Stimulated activated CD8-positive, alpha-beta memory T cell treated with anti-CD3 and anti-CD28 coated beads, Interleukin-12 subunit alpha, Interleukin-12 subunit beta, amount 100 ng/mL, for 4 hours (primary cell): ENCODE results near the gene TWNK.
A peak's percentile ranks its signal among the peaks of the same experiment; 100 is the strongest.

Experiments used
- DNase-seq: peaks from one replicate; pipeline ENCODE4 v3.0.0-alpha.2; 2020; ENCODE audit warnings: low read depth

Gene TWNK

GRCh38 chr10:101011517-101012423 is 24.4 kb downstream of the TWNK start:
- no peak for DNase-seq

DNA sequence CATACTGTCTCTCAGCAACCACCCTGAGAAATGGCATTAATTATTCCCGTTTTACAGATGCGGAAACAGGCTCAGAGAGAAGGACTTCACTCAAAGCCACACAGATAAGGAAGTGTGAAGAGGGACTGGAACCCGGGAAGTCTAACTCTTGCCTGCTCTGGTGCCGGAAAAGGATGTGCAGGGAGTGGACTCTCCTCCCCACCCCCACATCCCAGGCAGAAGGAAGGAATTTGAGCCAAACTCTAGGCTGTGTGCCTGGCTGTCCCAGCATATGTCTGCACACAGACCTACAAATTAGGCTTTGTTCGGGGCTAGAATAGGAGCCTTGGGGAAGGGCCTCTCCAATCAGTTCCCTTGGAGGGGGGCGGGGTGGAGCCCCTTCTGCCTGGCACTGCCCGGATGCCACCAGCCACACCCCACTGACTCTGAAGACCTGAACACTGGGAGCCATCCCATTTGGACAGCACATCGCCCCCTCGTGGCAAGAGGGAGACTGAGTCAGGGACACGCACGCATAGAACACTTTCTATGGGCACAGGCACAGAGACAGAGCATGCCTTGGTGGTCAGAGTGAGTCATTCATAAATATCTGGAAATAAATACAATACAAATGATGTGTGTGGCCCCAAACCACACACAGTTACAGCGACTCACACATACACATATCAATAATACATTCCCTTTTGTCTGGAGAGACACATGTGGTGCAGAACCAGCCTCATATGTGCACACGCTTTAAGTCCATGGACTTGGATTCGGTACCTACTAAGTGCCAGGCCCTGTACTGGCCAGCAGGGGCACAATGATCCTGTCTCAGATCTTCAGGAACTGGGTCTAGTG is 25.4 kb downstream of the TWNK start:
- peak; percentile 55 for DNase-seq

GRCh38 chr10:101013365-101013825 is 26.1 kb downstream of the TWNK start:
- no peak for DNase-seq

DNA sequence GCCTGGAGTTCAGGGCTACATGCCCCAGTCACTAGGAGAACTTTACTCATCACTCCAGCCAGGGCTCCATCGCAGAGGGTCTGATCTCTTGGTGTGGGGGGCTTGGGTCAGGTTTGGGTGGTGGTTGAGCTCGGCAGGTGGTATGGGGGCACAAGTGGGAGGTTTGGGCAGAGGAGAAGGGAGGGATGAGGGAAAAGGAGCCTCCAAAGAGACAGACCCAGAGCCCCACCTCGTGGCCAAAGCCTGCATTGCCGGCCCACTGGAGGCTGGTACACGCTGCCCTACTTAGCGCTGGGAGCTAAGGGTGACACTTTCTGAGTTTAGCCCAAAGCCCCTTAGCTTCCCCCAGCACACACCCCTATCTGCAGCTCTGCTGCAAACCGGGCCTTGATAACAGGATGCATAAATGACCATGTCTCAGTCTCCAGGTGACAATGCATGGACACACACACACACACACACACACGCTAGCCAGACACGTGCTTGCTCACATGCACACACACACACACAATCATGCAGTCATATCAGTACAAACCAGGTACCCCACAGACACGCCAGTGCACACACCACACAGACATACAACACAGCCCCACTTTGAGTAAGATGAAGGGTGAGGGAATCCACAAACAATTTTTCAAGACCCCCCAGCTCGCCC is 27.0 kb downstream of the TWNK start:
- DNase-seq, result peak; percentile 45

DNA sequence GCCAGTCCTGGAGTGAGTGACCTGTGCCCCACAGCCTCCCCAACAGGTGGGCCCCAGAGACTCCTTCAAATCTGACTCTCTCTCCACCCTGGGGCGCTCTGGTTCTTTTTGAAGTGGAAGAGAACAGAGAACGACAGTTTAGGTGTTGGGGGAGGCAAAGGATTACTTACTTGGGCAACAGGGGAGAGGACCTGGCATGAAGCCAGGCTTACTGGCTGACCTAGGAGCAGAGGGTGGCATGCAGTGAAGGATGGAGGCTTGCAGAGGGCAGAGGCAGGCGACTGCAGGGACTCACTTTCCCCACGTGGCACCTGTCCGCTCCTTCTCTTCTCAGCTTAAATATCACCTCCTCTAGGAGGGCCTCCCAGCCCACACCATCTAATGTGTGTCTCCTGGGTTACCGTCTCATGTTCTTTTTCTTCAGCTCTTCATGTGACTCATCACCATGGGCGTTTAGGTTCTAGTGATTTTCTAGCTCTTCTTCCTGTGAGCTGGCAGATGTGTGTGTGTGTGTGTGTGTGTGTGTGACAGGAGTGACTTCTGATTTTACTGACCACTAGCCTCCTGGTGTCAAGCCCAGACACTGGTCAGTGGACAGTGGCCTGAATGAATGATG is 27.7 kb downstream of the TWNK start:
- DNase-seq, result no peak

DNA sequence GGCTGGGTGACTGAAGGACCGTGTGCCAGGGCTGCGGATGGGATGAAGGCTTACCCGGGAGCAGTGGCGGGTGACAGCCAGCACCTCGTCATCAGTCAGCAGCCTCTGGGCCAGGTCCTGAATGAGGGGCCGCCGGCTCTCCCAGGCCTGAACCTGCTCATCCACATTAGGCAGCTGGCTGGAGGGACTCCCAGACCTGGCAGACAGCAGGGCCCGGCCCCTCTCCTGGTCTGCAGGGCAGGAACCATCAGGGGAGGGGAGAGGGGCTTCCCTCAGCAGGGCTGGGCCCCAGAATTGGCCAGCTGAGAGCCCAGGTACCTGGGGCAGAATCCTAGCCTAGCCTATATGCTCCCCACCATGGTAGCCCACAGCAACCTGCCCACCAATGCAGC is 28.2 kb downstream of the TWNK start:
- no peak for DNase-seq

- DNase-seq, result no peak
These were observed 29.5 kb downstream of the TWNK start for GRCh38 chr10:101016814-101017213.

GRCh38 chr10:101018118-101018599 is 30.8 kb downstream of the TWNK start:
- no peak for DNase-seq

DNA sequence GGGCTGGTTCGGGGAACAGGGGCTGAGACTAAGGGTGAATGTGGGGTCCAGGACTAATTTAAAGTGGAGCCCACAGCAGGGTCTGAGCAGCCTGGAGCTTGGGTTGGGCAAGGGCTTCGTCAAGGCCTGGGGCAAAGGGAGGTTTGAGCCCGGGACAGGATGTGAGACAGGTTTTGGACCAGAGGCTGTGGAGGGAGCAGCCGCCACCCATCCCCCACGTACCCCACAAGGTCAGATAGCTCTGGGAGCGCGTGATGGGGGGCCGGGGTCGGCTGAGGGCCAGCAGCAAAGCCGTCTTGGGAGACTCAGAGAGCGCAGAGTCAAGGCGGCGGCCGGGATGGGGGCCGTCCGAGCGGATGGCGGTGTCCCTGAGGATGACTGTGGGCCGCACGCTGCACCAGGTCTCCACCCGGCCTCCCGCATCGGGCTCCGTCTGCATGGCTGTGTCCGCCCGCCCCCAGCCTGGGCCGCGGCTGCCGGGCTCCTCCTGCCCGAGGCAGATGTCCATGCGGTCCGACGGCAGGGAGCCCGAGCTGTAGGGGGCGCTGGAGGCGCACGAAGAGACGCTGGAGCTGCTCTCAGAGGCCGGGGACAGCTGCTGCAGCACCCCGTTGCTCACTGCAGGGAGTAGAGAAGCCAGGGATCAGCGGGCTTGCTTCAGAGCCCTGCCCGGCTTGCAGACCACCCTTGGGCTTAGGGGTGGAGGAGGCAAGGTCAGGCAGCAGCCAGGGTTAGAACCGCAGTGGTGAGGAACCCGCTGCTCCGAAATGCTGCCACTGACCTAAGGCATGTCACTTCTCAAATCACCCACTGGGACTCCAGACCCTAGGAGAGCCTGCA is 31.5 kb downstream of the TWNK start:
- DNase-seq, result peak; percentile 40

DNA sequence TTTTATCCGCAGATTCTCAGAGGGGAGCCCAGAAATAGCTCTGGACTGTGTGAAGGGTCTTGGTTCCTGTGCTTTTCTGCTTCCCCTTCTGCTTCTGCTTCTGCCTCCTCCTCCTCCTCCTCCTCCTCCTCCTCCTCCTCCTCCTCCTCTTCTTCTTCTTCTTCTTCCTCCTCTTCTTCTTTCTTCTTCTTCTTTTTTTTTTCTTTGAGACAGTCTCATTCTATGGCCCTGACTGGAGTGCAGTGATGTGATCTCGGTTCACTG is 32.0 kb downstream of the TWNK start:
- no peak for DNase-seq

GRCh38 chr10:101020427-101021075 is 33.2 kb downstream of the TWNK start:
- no peak for DNase-seq

- no peak for DNase-seq
These were observed 33.9 kb downstream of the TWNK start for GRCh38 chr10:101021239-101021638.

- no peak for DNase-seq
These were observed 34.4 kb downstream of the TWNK start for GRCh38 chr10:101021692-101022251.

DNA sequence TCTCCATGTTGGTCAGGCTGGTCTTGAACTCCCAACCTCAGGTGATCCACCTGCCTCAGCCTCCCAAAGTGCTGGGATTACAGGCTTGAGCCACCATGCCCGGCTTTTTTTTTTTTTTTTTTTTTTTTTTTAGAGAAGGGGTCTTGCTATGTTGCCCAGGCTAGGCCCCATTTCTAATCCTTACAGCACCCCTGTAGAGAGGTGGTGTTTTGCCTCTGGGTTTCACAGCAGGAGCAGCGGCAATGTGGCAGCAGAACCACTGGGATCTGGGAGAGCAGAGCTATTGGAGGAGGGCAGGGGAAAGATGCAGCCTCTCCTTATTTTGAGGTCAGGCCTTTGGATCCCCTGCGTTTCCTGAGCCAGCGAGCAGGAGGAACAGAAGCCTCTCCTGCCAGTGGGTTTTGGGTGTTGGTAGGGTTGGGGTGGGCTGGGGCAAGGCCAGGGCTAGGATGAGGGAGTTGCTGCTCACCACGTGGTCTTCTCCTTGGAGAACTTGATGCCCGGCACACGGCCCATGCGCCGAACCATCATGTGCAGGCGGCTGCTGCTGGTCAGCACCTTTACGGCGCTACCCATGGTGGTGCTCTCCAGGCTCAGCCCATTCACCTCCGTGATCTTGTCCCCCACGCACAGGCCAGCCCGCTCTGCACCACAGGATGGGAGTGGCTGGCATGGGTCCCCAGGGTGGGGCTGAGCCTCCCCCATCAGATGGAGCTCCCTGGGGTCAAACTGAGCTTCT is 35.8 kb downstream of the TWNK start:
- DNase-seq, result no peak

DNA sequence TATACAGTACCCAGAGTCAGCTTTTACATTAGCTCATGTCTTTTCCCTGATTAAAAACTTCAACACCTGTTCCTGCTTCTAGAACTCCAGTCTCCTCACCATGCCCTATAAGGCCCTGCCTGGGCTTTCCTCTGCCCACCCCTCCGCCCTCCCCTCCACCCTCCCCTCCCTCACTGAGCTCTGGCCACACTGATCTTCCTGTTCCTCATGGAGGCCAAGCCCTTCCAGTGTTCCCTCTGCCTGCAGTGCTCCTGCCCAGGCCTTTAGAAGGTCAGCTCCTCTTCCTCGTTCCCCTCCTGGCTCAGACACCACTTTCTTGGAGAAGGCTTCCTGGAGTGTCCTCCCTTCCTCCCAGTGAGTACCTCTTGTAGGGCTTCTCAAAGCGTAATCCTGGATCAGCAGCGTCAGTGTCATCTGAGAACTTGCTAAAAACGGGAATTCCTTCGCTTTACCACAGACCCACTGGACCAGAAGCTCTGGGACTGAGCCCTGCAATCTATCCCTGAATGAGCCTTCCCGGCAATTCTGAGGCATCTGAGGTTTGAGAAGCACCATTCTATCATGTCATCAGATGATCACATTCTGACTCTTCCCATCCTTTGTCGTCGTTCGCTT is 39.9 kb downstream of the TWNK start:
- DNase-seq, result no peak

- no peak for DNase-seq
These were observed 41.3 kb downstream of the TWNK start for GRCh38 chr10:101028446-101029337.

DNA sequence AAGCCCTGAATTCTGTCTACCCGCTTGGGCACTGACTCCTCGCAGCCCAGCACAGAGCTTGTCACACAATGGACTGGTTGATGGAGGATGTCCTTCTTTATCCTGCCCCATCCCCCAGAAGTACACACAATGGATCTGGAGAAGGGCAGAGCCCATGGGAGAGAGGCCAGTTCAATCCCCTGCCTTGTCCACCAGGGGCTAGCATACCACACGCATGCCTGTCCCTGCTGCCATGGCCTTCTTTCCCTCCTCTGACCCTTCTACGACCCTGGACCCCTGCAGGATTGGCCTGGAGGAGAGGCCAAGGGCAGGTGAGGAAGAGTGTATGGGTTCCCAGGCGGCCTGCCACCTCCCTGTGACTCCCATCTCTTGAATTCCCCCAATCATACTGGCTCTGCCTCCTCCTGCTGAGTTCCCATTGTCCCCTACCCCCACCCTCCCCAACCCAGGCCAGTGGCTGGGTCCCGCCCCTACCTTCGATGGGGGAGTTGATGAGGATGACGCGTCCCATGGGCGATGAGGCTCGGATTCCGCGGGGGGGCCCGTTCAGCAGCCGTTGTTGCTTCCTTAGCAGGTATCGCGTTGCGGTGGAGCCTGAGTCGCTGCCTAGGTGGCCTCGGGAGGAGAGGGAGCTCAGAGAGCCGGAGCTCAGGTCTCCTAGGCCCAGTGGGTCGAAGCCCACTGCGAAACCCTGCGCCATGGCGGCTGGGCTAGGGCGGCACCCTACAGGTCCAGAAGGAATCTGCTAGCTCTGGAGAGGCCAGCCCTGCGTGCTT is 42.4 kb downstream of the TWNK start:
- DNase-seq, result no peak
